Subcutaneous abdominal adipose tissue (tissue), 5 donors: ENCODE data around the gene NEDD9.
A peak's percentile ranks its signal among the peaks of the same experiment; 100 is the strongest.

Source experiments
- H3K27ac ChIP-seq: one replicate; pipeline ENCODE4 v1.7.0; 2013; ENCODE audit warnings: low read depth, mild to moderate bottlenecking, inconsistent platforms, low read length, moderate library complexity
- H3K27me3 ChIP-seq, 5 donors: one replicate each; pipeline ENCODE4 v1.7.0; 2013; ENCODE audit warnings: low read length in 5 of 5, inconsistent platforms in 1 of 5; ENCODE audit not compliant: control insufficient read depth in 5 of 5, insufficient read depth in 4 of 5
- H3K36me3 ChIP-seq, 5 donors: one replicate each; pipeline ENCODE4 v1.7.0; 2013; ENCODE audit warnings: low read length in 5 of 5; ENCODE audit not compliant: control insufficient read depth in 5 of 5, insufficient read depth in 5 of 5
- H3K4me1 ChIP-seq, 5 donors: one replicate each; pipeline ENCODE4 v1.7.0; 2013; ENCODE audit warnings: low read length in 5 of 5, mild to moderate bottlenecking in 3 of 5, moderate library complexity in 1 of 5; ENCODE audit not compliant: control insufficient read depth in 5 of 5, insufficient read depth in 5 of 5
- H3K4me3 ChIP-seq, 5 donors: one replicate each; pipeline ENCODE4 v1.7.0; 2013; ENCODE audit warnings: low read length in 5 of 5, low read depth in 1 of 5
- H3K9ac ChIP-seq, 5 donors: one replicate each; pipeline ENCODE4 v1.7.0; 2013; ENCODE audit warnings: low read length in 5 of 5, mild to moderate bottlenecking in 4 of 5, moderate library complexity in 3 of 5
- H3K9me3 ChIP-seq, 5 donors: one replicate each; pipeline ENCODE4 v1.7.0; 2013; ENCODE audit warnings: low read length in 5 of 5; ENCODE audit not compliant: control insufficient read depth in 5 of 5
- donor health status: healthy.
- donor health status: healthy.
- donor health status: healthy.
- donor health status: healthy.
- donor health status: healthy.

Gene NEDD9

DNA sequence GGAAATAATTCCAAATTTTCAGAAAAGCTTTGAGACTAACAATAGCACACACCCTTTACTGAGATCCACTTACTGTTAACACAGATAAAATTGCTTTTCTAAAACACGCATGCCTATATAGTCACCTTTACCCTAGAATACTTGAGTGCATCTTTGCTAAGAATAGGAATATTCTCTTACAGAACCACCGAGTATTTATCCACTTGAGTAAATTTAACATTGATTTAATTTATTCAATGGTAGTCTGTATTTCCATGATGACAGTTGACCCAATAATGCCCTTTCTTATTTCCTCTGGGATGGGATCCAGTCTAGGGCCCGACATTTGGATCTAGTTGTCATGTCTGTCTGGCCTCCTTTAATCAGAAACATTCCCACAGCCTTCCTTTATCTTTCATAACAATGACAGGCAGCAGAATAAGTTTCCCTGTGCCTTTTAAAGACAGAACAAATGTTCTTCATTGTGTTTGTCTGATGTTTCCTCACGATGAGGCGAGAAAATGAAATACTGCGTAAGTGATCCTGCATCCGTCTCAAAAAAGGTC lies 64.3 kb downstream of the NEDD9 start:
- H3K4me1 ChIP-seq = peaks cover 0 to 22% (median 16%) of the 10 kb centered on the region in 5 donors
- no peak overlapping the region for H3K9ac ChIP-seq
- no peaks in the 10 kb centered on the region for H3K36me3 ChIP-seq
- no peaks in the 10 kb centered on the region for H3K27me3 ChIP-seq
- H3K9me3 ChIP-seq = no peaks in the 10 kb centered on the region
- H3K27ac ChIP-seq = no peak overlapping the region
- no peak overlapping the region for H3K4me3 ChIP-seq

DNA sequence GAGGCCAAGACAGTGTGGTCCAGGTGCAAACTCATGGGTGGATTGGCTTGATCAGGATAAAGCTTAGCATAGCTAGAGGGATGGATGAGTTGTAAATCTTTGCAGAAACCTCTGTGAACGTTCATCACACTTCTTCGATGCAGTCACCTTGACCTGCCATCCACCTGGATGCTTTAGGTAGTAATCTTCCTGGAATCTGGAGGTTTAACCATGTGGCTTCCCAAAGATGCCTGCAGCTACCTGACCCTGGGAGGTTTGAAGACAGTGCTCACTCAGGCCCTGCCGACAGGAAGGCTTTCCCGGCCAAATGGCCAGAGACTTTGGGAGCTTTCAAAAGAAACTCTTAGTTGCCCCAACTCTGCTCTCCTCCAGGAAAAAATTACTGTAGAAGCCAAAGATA lies 65.5 kb downstream of the NEDD9 start:
- Histone ChIP-seq H3K27me3 (no peaks in the 10 kb centered on the region), H3K36me3 (no peaks in the 10 kb centered on the region), H3K4me1 (peaks cover 0 to 17% (median 10%) of the 10 kb centered on the region in 5 donors), H3K27ac (no peak overlapping the region), H3K9ac (no peak overlapping the region), H3K9me3 (no peaks in the 10 kb centered on the region), H3K4me3 (no peak overlapping the region)

DNA sequence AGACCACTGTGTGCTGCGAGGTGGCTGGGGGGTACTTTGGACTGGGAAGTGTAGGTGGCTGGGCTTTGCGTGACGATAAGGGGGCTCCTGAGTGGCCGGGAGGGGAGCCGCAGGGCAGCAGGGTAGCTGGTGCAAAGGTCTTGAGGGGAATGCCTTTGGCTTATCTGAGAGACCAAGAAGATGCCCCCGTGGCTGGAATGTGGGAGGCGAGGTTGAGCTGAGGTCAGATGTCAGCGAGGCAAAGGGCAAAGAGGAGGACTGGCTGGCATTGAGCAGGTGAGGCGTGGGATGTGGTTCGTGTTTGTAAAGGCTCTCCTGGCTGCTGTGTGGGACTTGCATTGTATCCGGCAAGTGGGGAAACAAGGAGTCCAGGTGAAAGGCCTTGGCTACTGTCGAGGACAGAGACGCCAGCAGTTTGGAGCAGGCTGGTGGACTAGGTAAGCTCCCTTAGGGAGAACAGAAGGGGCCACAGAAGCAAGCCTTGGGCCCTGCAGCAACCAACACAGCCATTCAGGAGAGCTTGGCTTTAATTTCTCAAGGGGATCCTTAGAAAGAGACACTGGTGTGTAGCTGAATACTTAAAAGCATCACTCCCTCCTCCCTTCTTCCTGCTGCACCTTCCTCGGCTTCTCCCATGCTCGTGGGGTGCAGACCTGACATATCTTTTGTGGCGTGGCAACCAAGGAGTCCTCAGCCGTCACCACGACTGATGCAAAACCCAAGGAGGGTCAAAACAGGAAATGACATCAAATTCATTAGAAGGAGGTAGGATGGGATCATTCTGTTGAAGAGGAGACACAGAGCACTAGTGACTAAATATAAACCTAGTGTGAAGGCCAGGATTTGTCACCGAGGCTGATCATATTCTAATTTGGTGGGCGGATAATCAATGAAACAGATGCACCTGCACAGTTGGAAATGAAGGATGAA lies 67.5 kb downstream of the NEDD9 start:
- H3K9ac ChIP-seq = no peak overlapping the region
- H3K9me3 ChIP-seq = no peaks in the 10 kb centered on the region
- peaks cover 0 to 17% (median 10%) of the 10 kb centered on the region in 5 donors for H3K4me1 ChIP-seq
- no peak overlapping the region for H3K27ac ChIP-seq
- H3K27me3 ChIP-seq = no peaks in the 10 kb centered on the region
- H3K4me3 ChIP-seq = peak overlapping the region in 1 of 5 donors; percentile 2
- H3K36me3 ChIP-seq = no peaks in the 10 kb centered on the region

DNA sequence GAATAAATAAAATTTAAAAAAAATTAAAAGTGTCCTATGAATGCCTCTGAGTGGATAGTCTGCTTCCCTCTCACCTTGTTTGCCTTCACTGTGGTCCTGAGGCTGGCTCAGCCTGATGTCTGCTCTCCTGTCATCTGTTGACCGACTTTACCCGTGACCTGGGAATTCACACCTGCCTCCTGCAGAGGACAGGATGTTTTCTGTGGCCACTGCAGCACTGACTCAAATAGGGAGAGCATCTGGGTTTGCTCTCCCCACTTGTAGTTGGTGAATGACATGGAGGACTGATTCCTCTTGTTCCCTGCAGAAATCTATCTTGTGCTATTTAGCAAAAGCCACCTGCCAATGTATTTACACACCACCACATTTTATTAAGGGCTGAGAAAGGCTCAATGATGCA lies 68.5 kb downstream of the NEDD9 start:
- no peak overlapping the region for H3K27ac ChIP-seq
- peaks cover 0 to 17% (median 10%) of the 10 kb centered on the region in 5 donors for H3K4me1 ChIP-seq
- H3K9me3 ChIP-seq = no peaks in the 10 kb centered on the region
- no peak overlapping the region for H3K9ac ChIP-seq
- H3K27me3 ChIP-seq = no peaks in the 10 kb centered on the region
- H3K4me3 ChIP-seq = no peak overlapping the region
- no peaks in the 10 kb centered on the region for H3K36me3 ChIP-seq

DNA sequence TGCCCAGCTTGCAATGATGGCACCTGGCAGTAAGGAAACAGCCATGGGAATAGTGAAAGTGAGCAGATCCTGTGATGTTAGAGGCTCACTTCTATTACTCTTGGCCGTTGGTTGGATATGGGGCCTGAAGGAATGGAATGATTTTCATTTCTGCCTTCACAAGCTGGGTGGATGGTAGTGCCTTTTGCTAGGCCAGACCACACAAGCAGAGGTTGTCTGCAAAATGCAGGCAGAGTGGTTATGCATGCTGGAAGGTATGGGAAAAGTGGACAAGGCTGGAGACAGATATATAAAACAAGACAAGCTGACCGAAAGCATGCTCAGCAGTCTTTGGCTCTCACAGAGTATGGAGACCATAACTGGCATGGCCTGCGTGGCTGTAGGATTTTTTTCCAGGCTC lies 70.2 kb downstream of the NEDD9 start:
- Histone ChIP-seq H3K9ac (no peak overlapping the region), H3K36me3 (no peaks in the 10 kb centered on the region), H3K4me1 (peaks cover 0 to 10% (median 4%) of the 10 kb centered on the region in 5 donors), H3K4me3 (no peak overlapping the region), H3K27me3 (no peaks in the 10 kb centered on the region), H3K27ac (no peak overlapping the region), H3K9me3 (no peaks in the 10 kb centered on the region)

DNA sequence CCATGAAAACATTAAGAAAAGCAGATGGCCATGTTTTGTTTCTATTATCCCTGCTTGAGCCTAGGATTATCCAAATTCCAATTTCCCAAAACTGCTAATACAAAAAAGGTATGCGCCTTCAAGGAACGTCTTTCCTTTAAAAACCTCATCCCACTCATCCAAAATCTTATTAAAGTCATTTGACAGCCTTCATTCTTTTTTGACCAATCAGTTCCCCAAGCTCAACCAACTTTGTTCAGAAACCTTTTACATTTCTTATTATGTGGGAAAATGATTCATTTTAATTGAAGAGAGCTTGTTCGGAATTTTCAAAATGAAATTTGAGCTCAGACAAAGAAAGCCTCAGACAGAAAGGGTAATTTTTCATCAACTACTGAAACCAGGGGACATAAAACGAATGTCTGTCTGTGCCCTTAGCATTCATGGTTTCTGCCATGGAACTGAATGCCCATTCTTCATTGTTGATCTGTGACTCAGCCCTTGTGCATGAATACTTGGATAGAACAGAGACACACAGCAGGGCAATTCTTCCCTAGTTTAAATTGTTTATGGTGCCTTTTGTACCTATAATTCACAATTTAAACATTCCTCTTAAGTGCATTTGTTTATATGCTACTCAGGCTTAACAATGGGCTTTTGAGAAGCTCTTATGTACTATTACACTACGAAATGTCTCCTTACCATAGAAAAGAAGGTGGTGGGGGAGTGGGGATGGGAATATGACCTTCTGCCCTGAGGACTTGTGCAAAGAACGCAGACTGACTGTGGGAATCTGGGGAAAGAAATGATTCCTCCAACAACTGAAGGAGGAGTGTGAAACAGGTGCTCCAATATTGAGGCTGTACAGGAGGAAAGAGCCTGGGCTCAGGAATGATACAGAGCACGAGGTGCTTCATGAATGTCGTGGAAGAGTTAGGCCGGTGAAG lies 71.2 kb downstream of the NEDD9 start:
- no peak overlapping the region for H3K27ac ChIP-seq
- no peak overlapping the region for H3K9ac ChIP-seq

DNA sequence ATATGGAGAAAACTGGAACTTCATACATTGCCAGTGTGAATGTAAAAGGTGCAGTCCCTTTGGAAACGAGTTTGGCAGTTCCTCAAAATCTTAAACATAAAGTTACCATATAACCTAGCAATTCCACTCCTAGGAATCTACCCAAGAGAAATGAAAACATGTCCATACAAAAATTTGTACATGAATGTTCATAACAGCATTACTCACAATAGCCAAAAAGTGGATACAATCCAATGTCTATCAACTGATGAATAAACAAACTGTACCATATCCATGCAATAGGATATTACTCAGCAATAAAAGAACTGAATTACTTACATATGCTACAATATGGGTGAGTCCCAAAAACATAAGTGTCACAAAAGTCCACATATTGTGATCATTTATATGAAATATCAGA lies 72.3 kb downstream of the NEDD9 start:
- Histone ChIP-seq H3K4me1 (peaks cover 0 to 8% (median 4%) of the 10 kb centered on the region in 5 donors), H3K36me3 (no peaks in the 10 kb centered on the region), H3K27me3 (no peaks in the 10 kb centered on the region), H3K9me3 (no peaks in the 10 kb centered on the region), H3K4me3 (no peak overlapping the region), H3K9ac (no peak overlapping the region), H3K27ac (no peak overlapping the region)

More for the DNA sequence above, 71.2 kb downstream of the NEDD9 start:
- Histone ChIP-seq H3K4me1 (peaks cover 0 to 10% (median 4%) of the 10 kb centered on the region in 5 donors), H3K4me3 (no peak overlapping the region), H3K27me3 (no peaks in the 10 kb centered on the region), H3K36me3 (no peaks in the 10 kb centered on the region), H3K9me3 (no peaks in the 10 kb centered on the region)

DNA sequence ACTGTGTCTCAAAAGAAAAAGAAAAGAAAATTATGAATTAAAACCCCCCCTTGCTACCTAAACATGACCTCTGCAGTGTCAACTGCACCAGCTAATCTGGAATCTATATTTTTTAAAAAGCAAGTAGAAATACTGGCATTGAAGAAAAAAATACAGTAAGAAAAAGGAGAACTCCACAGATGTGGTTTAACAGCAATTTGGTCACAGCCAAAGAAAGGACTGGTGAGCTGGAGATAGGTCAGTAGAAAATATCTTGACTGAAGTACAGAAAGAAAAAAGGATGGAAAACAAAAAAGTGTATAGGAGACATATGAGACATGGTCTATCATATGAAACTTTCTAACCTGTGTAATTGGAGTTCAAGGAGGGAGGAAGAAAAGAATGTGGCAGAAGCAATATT lies 76.9 kb downstream of the NEDD9 start:
- no peaks in the 10 kb centered on the region for H3K9me3 ChIP-seq
- no peak overlapping the region for H3K9ac ChIP-seq
- no peak overlapping the region for H3K4me3 ChIP-seq
- no peaks in the 10 kb centered on the region for H3K27me3 ChIP-seq
- no peak overlapping the region for H3K27ac ChIP-seq
- H3K36me3 ChIP-seq = no peaks in the 10 kb centered on the region
- H3K4me1 ChIP-seq = no peaks in the 10 kb centered on the region

DNA sequence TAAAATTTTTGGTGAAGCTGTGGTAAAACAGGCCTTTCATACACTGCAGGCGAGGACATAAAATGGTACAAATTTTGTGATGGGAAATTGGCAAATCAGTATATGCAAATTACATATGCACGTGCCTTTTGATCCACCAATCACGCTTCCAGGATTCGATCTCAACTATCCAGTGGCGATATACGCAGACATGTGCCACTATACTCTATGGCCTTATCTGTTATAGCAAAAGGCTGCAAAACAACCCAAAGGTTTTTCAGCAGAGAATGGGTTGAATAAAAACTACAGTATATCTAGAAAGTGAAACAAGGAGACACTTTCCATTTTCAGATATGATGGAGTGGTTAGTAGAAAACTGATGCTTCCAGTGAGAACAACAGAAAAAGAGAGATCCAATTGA lies 79.0 kb downstream of the NEDD9 start:
- Histone ChIP-seq H3K9ac (no peak overlapping the region), H3K27me3 (no peaks in the 10 kb centered on the region), H3K27ac (no peak overlapping the region), H3K4me3 (peak overlapping the region in 2 of 5 donors; percentile 48 to 60), H3K36me3 (no peaks in the 10 kb centered on the region), H3K9me3 (no peaks in the 10 kb centered on the region), H3K4me1 (no peaks in the 10 kb centered on the region)
